Hepatocyte (in vitro differentiated cells): ENCODE results near the gene OTULIN.

Experiments
- CTCF ChIP-seq: fragments of 200-600 bp; sonication (generic); IDR thresholded peaks from 2 replicates; pipeline ENCODE4 v1.5.1; 2016; ENCODE audit warnings: antibody characterized with exemption, mild to moderate bottlenecking; ENCODE audit not compliant: poor library complexity
- EZH2 ChIP-seq: fragments of 200-600 bp; sonication (generic); IDR thresholded peaks from 2 replicates; pipeline ENCODE4 v1.6.1; 2016; ENCODE audit warnings: antibody characterized with exemption, mild to moderate bottlenecking, borderline replicate concordance

- TF ChIP-seq CTCF, result no peak
- no peak for TF ChIP-seq EZH2
Measured at GRCh38 chr5:14745188-14745563, 80.7 kb downstream of the OTULIN start.
